Endothelial cell of umbilical vein (primary cell): ENCODE data around the gene BUB3. TPM values are rescaled to one million over a fixed set of nuclear protein-coding genes. Genes with fewer than 3 reads are reported as not detected.

ENCODE experiments used
- BruUV-seq: library from RNA; stranded (reverse); fragments of 400-500 nt; replicated peaks from 2 replicates; lab custom pipeline; 2021; lab: Mats Ljungman, UMichigan
- CTCF ChIA-PET: fragments of 300-600, 350-600 bp; sonication (Branson Sonifier 250); formaldehyde crosslinking; loops from one replicate; lab custom pipeline; 2021; ENCODE audit warnings: antibody characterized with exemption, inconsistent platforms; lab: Charles Lee
- POLR2A ChIA-PET: fragments of 300-600, 350-600 bp; sonication (Branson Sonifier 250); formaldehyde crosslinking; loops from one replicate; lab custom pipeline; 2021; ENCODE audit warnings: antibody characterized with exemption, inconsistent platforms; lab: Charles Lee
- DNase-seq: peaks from one replicate; pipeline ENCODE4 v3.0.0-alpha.2; 2011; ENCODE audit warnings: low read depth, low spot score
- FAIRE-seq: peaks from 2 replicates; lab custom pipeline; 2011; peaks lifted over from hg19 to GRCh38; lab: Jason Lieb, UNC
- H2AFZ ChIP-seq: 2 replicates; pipeline ENCODE4 v1.6.0; 2012; ENCODE audit warnings: low read depth, low read length, control low read depth, inconsistent platforms
- H3K27ac ChIP-seq: 2 replicates; pipeline ENCODE4 v1.5.1; 2011; ENCODE audit warnings: low read depth, mild to moderate bottlenecking, control low read depth, low read length, moderate library complexity; ENCODE audit not compliant: insufficient read depth
- H3K27me3 ChIP-seq, 2 experiments: 2 replicates each; pipeline versions ENCODE4 v1.6.0 to v1.6.1; 2011; ENCODE audit warnings: low read length in 2 of 2, mixed read lengths in 1 of 2; ENCODE audit not compliant: control insufficient read depth in 2 of 2, insufficient read depth in 2 of 2
- H3K36me3 ChIP-seq, 2 experiments: 2 replicates in 1 of 2; 3 replicates in 1 of 2; pipeline ENCODE4 v1.5.1; 2011; ENCODE audit warnings: low read length in 2 of 2, mild to moderate bottlenecking in 1 of 2, moderate library complexity in 1 of 2; ENCODE audit not compliant: control insufficient read depth in 2 of 2, insufficient read depth in 2 of 2; ENCODE audit errors: extremely low read depth in 1 of 2
- H3K4me1 ChIP-seq: 3 replicates; pipeline ENCODE4 v1.5.1; 2011; ENCODE audit warnings: mild to moderate bottlenecking, low read length; ENCODE audit not compliant: control insufficient read depth, insufficient read depth; ENCODE audit errors: extremely low read depth
- H3K4me2 ChIP-seq: 2 replicates; pipeline ENCODE4 v1.6.1; 2011; ENCODE audit warnings: low read length, control low read depth, mixed read lengths; ENCODE audit not compliant: insufficient read depth
- H3K4me3 ChIP-seq, 3 experiments: fragments of 200-600 bp in 1 of 3; sonication (generic), shearing (Covaris generic) in 1 of 3; replicated peaks in 1 of 3; 2 replicates each; pipeline ENCODE4 v1.5.1; 2011 to 2016; ENCODE audit warnings: control low read depth in 3 of 3, low read length in 3 of 3, mild to moderate bottlenecking in 2 of 3, inconsistent platforms in 1 of 3, low read depth in 1 of 3, moderate library complexity in 1 of 3; ENCODE audit not compliant: insufficient read depth in 1 of 3
- H3K79me2 ChIP-seq: 2 replicates; pipeline ENCODE4 v1.6.0; 2012; ENCODE audit warnings: low read length, inconsistent platforms; ENCODE audit not compliant: control insufficient read depth, insufficient read depth
- H3K9ac ChIP-seq: replicated peaks from 2 replicates; pipeline ENCODE3; 2011; ENCODE audit warnings: low read length, control low read depth; ENCODE audit not compliant: insufficient read depth; ENCODE audit errors: extremely low read depth
- H3K9me1 ChIP-seq: replicated peaks from 3 replicates; pipeline ENCODE4 v1.6.0; 2011; ENCODE audit warnings: mild to moderate bottlenecking, low read length; ENCODE audit not compliant: control insufficient read depth, insufficient read depth; ENCODE audit errors: extremely low read depth
- H3K9me3 ChIP-seq: replicated peaks from 2 replicates; pipeline ENCODE4 v1.5.1; 2012; ENCODE audit warnings: low read length, inconsistent platforms; ENCODE audit not compliant: control insufficient read depth, insufficient read depth
- H4K20me1 ChIP-seq: replicated peaks from 2 replicates; pipeline ENCODE3; 2011; ENCODE audit warnings: mild to moderate bottlenecking, low read length; ENCODE audit not compliant: control insufficient read depth, insufficient read depth; ENCODE audit errors: extremely low read depth
- CTCF ChIP-seq, 2 donors: IDR thresholded peaks; 1 replicate in 1 of 2; 2 replicates in 1 of 2; pipeline ENCODE4 v1.5.1; 2011; ENCODE audit warnings: low read length in 2 of 2, mild to moderate bottlenecking in 2 of 2, moderate library complexity in 2 of 2, control low read depth in 1 of 2, inconsistent platforms in 1 of 2, low read depth in 1 of 2; ENCODE audit not compliant: insufficient read depth in 1 of 2; ENCODE audit errors: extremely low read depth in 1 of 2
- EZH2 ChIP-seq: IDR thresholded peaks from 2 replicates; pipeline ENCODE4 v1.6.1; 2012; ENCODE audit warnings: borderline replicate concordance, low read depth, mild to moderate bottlenecking, moderate library complexity, low read length, inconsistent platforms; ENCODE audit not compliant: severe bottlenecking
- FOS ChIP-seq: IDR thresholded peaks from 2 replicates; pipeline ENCODE4 v1.6.1; 2011; ENCODE audit warnings: mild to moderate bottlenecking, low read length, moderate library complexity, borderline replicate concordance; ENCODE audit not compliant: insufficient read depth
- GATA2 ChIP-seq: IDR thresholded peaks from 2 replicates; pipeline ENCODE4 v1.7.0; 2011; ENCODE audit warnings: low read depth, mild to moderate bottlenecking, moderate library complexity, mixed read lengths, low read length; ENCODE audit not compliant: insufficient read length, insufficient read depth
- JUN ChIP-seq: IDR thresholded peaks from 2 replicates; pipeline ENCODE4 v1.6.1; 2011; ENCODE audit warnings: borderline replicate concordance, low read depth; ENCODE audit not compliant: insufficient read length, insufficient read depth
- MAX ChIP-seq: IDR thresholded peaks from 2 replicates; pipeline ENCODE4 v1.6.1; 2011; ENCODE audit not compliant: insufficient read depth, insufficient read length
- MYC ChIP-seq: IDR thresholded peaks from one replicate; pipeline ENCODE4 v1.6.1; 2011; ENCODE audit warnings: mild to moderate bottlenecking, low read depth, low read length
- POLR2A ChIP-seq: IDR thresholded peaks from 2 replicates; pipeline ENCODE4 v1.6.1; 2012; ENCODE audit warnings: low read depth, mild to moderate bottlenecking, control low read depth, low read length
- POLR2AphosphoS5 ChIP-seq: IDR thresholded peaks from 2 replicates; pipeline ENCODE4 v1.6.1; 2012; ENCODE audit warnings: low read depth, mild to moderate bottlenecking, control low read depth, low read length, moderate library complexity; ENCODE audit not compliant: insufficient read depth
- dilution Hi-C: fragments of 300-500 bp; cut with MboI; formaldehyde crosslinking; loops from one replicate; pipeline ENCODE4 v1.15.0; 2019; ENCODE audit warnings: low sequenced_read_pairs; ENCODE audit not compliant: extremely low pct_ligation_motif_present
- intact Hi-C: fragments of 100-400 bp; cut with micrococcal nuclease; formaldehyde crosslinking; loops from one replicate; pipeline ENCODE4 v1.10.0; 2022
- polyA plus RNA-seq, 4 experiments: library from polyadenylated mRNA; depleted of rRNA in 3 of 4; stranded (reverse) in 3 of 4; unstranded in 1 of 4; fragments of >200 nt; gene quantifications; 2 replicates each; pipeline versions ENCODE4 v1.2.1 to v1.2.3, GENCODE V29; 2011 to 2012; ENCODE audit warnings: missing spikeins in 1 of 4
- total RNA-seq: library from RNA; stranded (reverse); gene quantifications from 2 replicates; pipeline ENCODE4 v1.2.3, GENCODE V29; 2021

BUB3 gene
- total and polyA plus RNA-seq, 2 donors (not counting 3 experiments of a cell fraction or from before 2014, with no cell fraction given) = 156 to 193 TPM

- Histone ChIP-seq H3K9me3 (no peaks in the 10 kb centered on the region), H3K4me1 (no peaks in the 10 kb centered on the region), H3K27me3 (no peaks in the 10 kb centered on the region), H3K9me1 (no peaks in the 10 kb centered on the region), H3K9ac (no peak overlapping the region), H3K4me2 (no peak overlapping the region), H3K36me3 (peaks cover 5 to 6% of the 10 kb centered on the region in 2 experiments), H3K79me2 (no peaks in the 10 kb centered on the region), H2AFZ (no peak overlapping the region), H3K27ac (no peak overlapping the region), H3K4me3 (no peak overlapping the region), H4K20me1 (peaks cover 4% of the 10 kb centered on the region)
- TF ChIP-seq GATA2 (no peak), MAX (no peak), POLR2AphosphoS5 (no peak), MYC (no peak), CTCF (IDR thresholded peaks at IDR 0.05; ENCODE audit: extremely low read depth in 1 of 2, insufficient read depth in 1 of 2, low read depth in 1 of 2, low read length in 2 of 2) (no peak), JUN (no peak), POLR2A (no peak), EZH2 (no peak), FOS (no peak)
- ChIA-PET CTCF (no interaction called here), POLR2A (no interaction called here)
- intact Hi-C loops (no loop called here), dilution Hi-C loops (no loop called here)
- no peak for FAIRE-seq
- DNase-seq = no peak
- no TSS peak for BruUV-seq
These were observed 26.2 kb downstream of the BUB3 start for GRCh38 chr10:123180101-123181090.
